ENCODE measurements around the gene ODAD3. TPM values are rescaled to one million over a fixed set of nuclear protein-coding genes. Genes with fewer than 3 reads are reported as not detected.
A peak's percentile ranks its signal among the peaks of the same experiment; 100 is the strongest.
"Not testable (repeated sequence)": the region's sequence is repeated elsewhere in the genome, so short reads cannot be mapped to it uniquely, and the experiment has no call there.

ODAD3 gene
- total and polyA plus RNA-seq, 8 donors = 0.38 to 0.92 (median 0.62) TPM; not detected in 5

DNA sequence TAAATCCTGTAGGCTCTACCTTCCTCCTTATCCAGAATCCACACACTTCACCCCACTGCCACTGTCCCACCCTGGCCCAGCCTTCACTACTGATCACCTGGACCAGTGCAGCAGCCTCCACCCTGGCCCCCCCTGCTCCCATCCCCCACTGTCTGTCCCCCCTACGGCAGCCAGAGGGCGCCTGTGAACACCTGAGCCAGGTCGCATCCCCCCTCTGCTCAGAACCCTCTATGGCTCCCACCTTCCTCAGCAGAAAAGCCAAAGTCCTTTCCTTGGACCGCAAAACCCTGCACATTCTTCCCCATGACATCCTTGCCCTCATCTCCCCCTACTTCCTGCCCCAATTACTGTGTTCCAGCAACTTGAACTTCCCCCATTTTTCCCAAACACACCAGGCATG, 25.3 kb upstream of the ODAD3 start:
- 45 to 66% (median 53%) methylated on average over 4 of the region's 4 CpGs for WGBS, 5 donors
- TF ChIP-seq, protein P1, sequence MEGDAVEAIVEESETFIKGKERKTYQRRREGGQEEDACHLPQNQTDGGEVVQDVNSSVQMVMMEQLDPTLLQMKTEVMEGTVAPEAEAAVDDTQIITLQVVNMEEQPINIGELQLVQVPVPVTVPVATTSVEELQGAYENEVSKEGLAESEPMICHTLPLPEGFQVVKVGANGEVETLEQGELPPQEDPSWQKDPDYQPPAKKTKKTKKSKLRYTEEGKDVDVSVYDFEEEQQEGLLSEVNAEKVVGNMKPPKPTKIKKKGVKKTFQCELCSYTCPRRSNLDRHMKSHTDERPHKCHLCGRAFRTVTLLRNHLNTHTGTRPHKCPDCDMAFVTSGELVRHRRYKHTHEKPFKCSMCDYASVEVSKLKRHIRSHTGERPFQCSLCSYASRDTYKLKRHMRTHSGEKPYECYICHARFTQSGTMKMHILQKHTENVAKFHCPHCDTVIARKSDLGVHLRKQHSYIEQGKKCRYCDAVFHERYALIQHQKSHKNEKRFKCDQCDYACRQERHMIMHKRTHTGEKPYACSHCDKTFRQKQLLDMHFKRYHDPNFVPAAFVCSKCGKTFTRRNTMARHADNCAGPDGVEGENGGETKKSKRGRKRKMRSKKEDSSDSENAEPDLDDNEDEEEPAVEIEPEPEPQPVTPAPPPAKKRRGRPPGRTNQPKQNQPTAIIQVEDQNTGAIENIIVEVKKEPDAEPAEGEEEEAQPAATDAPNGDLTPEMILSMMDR (IDR thresholded peaks at IDR 0.05) = no peak
- TF ChIP-seq POLR2A (IDR thresholded peaks at IDR 0.05) (no peak), POLR2AphosphoS5 (IDR thresholded peaks at IDR 0.05) (no peak), EP300 (IDR thresholded peaks at IDR 0.05) (no peak)
- Histone ChIP-seq H3K27me3 (peaks cover 0 to 38% (median 0%) of the 10 kb centered on the region in 3 donors), H3K4me1 (peaks cover 0 to 5% (median 0%) of the 10 kb centered on the region in 4 donors), H3K27ac (no peak overlapping the region), H3K36me3 (no peaks in the 10 kb centered on the region), H3K4me3 (no peak overlapping the region), H3K9me3 (no peaks in the 10 kb centered on the region)
- intact Hi-C loops (cut with DNase I; ENCODE audit: low total_unique reads) = no loop called here
- no peak for DNase-seq

DNA sequence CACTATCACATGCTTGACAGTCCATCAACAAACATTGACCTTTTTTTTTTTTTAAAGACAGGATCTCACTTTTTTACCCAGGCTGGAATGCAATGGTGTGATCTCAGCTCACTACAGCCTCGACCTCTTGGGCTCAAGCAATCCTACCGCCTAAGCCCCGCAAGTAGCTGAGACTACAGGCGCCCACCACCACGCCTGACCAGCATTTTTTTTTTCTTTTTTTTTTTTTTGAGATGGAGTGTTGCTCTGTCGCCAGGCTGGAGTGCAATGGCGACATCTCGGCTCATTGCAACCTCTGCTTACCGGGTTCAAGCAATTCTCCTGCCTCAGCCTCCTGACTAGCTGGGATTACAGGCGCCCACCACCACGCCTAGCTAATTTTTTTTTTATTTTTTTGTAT, 24.0 kb upstream of the ODAD3 start:
- intact Hi-C loops (cut with DNase I; ENCODE audit: low total_unique reads); H3K27ac ChIP-seq: not testable (repeated sequence)
- 76 to 86% (median 79%) methylated on average over 11 of the region's 11 CpGs for WGBS, 5 donors

GRCh38 chr19:11458236-11458900, 23.4 kb upstream of the ODAD3 start:
- no peaks in the 10 kb centered on the region for H3K36me3 ChIP-seq
- H3K27me3 ChIP-seq = peaks cover 0 to 45% (median 0%) of the 10 kb centered on the region in 3 donors
- 80 to 89% (median 86%) methylated on average over 19 of the region's 19 CpGs for WGBS, 5 donors
- no peak overlapping the region for H3K4me3 ChIP-seq
- TF ChIP-seq POLR2AphosphoS5 (IDR thresholded peaks at IDR 0.05) (no peak), POLR2A (IDR thresholded peaks at IDR 0.05) (no peak), EP300 (IDR thresholded peaks at IDR 0.05) (no peak)
- TF ChIP-seq, protein P1 (IDR thresholded peaks at IDR 0.05) = no peak
- no peaks in the 10 kb centered on the region for H3K9me3 ChIP-seq
- no peak overlapping the region for H3K27ac ChIP-seq
- intact Hi-C loops (cut with DNase I; ENCODE audit: low total_unique reads) = no loop called here
- peaks cover 0 to 5% (median 0%) of the 10 kb centered on the region in 4 donors for H3K4me1 ChIP-seq
- no peak for DNase-seq

More for the DNA sequence above, 24.0 kb upstream of the ODAD3 start:
- H3K4me3 ChIP-seq, H3K4me1 ChIP-seq, H3K9me3 ChIP-seq, DNase-seq, H3K36me3 ChIP-seq: not testable (repeated sequence)
- H3K27me3 ChIP-seq = peaks cover 0 to 42% (median 0%) of the 10 kb centered on the region in 3 donors

DNA sequence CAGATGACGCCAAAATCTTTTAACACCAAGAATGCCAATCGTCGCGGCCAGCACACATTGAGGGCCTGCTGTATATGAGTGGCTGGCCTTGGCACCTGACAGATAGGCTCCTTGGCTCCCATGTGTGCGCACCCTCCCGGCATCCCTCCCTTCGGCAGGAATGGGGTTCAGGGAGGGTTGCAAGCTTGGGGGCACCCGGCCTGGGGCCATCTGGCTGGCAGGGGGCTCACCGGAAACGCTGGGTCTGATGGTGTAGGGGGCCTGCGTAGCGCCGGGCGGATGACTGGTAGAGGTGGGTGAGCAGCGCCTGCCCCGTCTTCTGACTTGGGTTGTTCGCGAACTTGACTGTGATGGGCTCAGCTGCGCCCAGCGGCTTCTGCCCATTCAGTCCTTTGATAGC, 22.9 kb upstream of the ODAD3 start:
- Histone ChIP-seq H3K4me3 (no peak overlapping the region), H3K27ac (no peak overlapping the region), H3K9me3 (no peaks in the 10 kb centered on the region), H3K36me3 (no peaks in the 10 kb centered on the region), H3K4me1 (peaks cover 0 to 5% (median 0%) of the 10 kb centered on the region in 4 donors), H3K27me3 (peaks cover 0 to 51% (median 0%) of the 10 kb centered on the region in 3 donors)
- 88 to 93% (median 89%) methylated on average over 15 to 20 of the region's 20 CpGs for WGBS, 5 donors
- no peak for DNase-seq
- no peak for TF ChIP-seq POLR2A (IDR thresholded peaks at IDR 0.05)
- TF ChIP-seq, protein P1 (IDR thresholded peaks at IDR 0.05) = no peak
- TF ChIP-seq POLR2AphosphoS5 (IDR thresholded peaks at IDR 0.05) = no peak
- no peak for TF ChIP-seq EP300 (IDR thresholded peaks at IDR 0.05)
- intact Hi-C loops (cut with DNase I; ENCODE audit: low total_unique reads) = no loop called here

GRCh38 chr19:11457115-11457514, 22.2 kb upstream of the ODAD3 start:
- Histone ChIP-seq H3K36me3 (no peaks in the 10 kb centered on the region), H3K9me3 (no peaks in the 10 kb centered on the region), H3K4me1 (peaks cover 0 to 5% (median 0%) of the 10 kb centered on the region in 4 donors), H3K27me3 (peaks cover 0 to 54% (median 0%) of the 10 kb centered on the region in 3 donors), H3K27ac (no peak overlapping the region), H3K4me3 (no peak overlapping the region)
- WGBS, 5 donors = 17 to 67% (median 22%) methylated on average over 2 to 18 of the region's 18 CpGs
- TF ChIP-seq, protein P1 (IDR thresholded peaks at IDR 0.05) = no peak
- TF ChIP-seq EP300 (IDR thresholded peaks at IDR 0.05) (no peak), POLR2AphosphoS5 (IDR thresholded peaks at IDR 0.05) (no peak), POLR2A (IDR thresholded peaks at IDR 0.05) (no peak)
- intact Hi-C loops (cut with DNase I; ENCODE audit: low total_unique reads) = no loop called here
- peak in 1 of 2 donors; percentile 65 for DNase-seq

All from stomach (tissue), 9 donors.